HG02678 (cell line): Measurements from ENCODE around the gene STK16.
A peak's percentile ranks its signal among the peaks of the same experiment; 100 is the strongest.
"Not testable (repeated sequence)": the region's sequence is repeated elsewhere in the genome, so short reads cannot be mapped to it uniquely, and the experiment has no call there.

Experiments
- ATAC-seq: cut with Tn5 transposase; IDR thresholded peaks from one replicate; pipeline ENCODE4 v1.9.1; 2021; ENCODE audit warnings: mild to moderate bottlenecking, moderate library complexity; ENCODE audit not compliant: unreplicated experiment

The STK16 gene, protein sequence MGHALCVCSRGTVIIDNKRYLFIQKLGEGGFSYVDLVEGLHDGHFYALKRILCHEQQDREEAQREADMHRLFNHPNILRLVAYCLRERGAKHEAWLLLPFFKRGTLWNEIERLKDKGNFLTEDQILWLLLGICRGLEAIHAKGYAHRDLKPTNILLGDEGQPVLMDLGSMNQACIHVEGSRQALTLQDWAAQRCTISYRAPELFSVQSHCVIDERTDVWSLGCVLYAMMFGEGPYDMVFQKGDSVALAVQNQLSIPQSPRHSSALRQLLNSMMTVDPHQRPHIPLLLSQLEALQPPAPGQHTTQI

DNA sequence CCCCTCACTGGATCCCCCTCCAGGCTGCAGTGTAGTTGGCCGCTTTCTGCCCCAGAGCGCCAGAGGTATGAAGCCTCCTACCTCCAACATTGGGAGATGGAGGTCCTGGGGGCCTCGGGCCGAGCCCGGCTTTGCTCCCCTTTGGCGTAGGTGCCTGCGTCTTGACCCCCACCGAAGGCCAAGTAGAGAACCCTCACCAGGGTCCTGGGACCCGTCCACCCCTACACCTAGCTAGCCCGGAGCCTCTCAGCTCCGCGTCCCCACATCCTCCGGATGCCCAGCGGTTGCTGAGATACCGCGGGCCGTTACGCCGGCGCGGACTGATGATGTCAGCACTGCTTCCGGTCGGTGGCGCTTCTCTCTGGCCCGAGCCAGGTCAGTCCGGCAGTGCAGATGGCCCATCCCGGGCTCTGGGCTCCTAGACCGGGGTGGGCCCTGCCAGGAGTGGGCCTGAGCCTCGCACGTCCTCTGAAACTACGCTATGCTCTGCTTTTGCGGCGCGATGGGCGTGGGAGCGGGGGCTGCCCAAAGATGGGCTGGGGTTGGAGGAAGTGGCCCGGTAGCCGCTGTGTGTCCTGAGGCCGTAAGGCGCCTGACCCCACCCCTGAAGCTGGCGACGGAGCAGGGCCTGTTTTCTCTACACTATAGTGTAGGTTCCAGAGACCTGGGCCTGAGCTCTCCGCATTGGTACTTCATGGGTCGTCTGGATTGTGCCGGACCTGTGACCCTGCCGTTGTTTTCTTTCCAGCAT is at the start of gene STK16, which contains the start of gene GLB1L:
Gene STK16, plus strand, starts transcription at position 332 of the 751 bp plus-strand sequence. CDS start 521 bp downstream, outside the sequence.
Gene GLB1L, minus strand, starts transcription at position 297 of the 751 bp plus-strand sequence. CDS start 1,871 bp downstream, outside the sequence.
- ATAC-seq = peak; percentile 67

DNA sequence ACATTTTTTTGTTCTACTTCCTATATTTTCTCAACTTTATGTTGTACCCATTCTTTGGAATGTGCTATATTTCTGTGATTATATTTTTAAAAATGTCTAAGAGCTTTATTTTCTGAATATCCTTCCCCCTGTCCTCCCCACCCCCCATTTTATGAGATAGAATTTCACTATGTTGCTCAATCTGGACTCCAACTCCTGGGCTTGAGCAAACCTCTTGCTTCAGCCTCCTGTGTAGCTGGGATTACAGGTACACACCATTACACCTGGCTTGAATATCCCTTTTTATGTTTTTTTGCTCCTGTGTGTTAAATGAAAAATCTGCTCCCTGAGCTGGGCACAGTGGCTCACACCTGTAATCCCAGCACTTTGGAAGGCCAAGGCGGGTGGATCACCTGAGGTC is 47.9 kb upstream of the STK16 start:
- ATAC-seq = no peak

DNA sequence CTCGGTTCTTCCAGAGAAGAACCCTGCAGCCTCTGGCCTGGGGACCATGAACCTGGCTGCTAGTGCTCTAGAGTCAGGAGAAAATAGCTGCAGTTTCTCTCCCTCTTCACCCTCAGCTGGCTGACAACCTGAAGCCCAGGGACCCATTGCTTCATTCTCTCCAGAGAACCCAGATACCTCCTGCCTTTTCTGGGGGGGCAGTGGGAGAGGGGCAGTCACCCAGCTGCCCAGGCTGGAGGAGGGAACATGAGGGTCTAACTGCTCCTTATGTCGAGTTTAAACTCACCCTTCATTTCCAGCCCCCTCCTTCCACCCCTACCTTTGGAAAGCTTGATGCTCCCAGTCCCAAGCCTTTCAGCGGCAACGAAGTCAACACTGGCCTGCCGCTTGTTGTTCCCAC is 46.3 kb upstream of the STK16 start:
- no peak for ATAC-seq

DNA sequence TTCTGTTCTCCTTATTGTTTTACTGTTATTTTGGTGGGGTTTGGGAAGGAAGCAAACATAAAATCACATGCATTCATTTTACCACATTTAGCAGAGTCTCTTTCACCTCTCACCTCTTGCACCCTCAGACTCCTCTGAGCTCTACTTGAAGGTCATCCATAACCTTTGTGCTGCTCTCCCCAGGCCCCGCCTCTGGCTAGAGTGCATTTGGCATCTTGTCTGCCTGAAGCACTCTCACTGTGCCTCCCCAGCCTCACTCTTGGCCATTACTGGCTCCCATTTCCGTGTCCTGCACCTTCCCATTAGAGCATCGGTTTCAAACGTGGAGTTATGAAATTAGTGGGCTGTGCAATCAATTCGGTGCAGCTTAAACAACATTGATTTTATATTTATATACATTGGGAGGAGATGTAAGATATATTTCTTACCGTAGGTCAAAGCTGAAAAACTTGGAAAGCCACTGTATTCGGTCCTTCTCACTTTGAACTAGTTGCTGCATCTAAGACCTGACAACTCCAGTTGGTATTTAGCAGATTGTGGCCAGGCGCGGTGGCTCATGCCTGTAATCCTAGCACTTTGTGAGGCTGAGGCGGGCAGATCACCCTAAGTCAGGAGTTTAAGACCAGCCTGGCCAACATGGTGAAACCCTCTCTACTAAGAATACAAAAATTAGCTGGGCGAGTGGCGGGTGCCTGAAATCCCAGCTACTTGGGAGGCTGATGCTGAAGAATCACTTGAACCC is 45.6 kb upstream of the STK16 start:
- no peak for ATAC-seq

DNA sequence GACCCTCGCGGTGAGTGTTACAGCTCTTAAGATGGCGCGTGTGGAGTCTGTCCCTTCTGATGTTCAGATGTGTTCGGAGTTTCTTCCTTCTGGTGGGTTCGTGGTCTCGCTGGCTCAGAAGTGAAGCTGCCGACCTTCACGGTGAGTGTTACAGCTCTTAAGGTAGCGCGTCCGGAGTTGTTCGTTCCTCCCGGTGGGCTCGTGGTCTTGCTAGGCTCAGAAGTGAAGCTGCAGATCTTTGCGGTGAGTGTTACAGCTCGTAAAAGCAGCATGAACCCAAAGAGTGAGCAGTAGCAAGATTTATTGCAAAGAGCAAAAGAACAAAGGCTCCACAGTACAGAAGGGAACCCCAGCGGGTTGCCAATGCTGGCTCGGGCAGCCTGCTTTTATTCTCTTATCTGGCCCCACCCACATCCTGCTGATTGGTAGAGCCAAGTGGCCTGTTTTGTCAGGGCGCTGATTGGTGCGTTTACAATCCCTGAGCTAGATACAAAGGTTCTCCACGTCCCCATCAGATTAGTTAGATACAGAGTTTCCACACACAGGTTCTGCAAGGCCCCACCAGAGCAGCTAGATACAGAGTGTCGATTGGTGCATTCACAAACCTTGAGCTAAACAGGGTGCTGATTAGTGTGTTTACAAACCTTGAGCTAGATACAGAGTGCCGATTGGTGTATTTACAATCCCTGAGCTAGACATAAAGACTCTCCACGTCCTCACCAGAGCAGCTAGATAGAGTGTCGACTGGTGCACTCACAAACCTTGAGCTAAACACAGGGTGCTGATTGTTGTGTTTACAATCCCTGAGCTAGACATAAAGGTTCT is 44.6 kb upstream of the STK16 start:
- ATAC-seq = not testable (repeated sequence)

DNA sequence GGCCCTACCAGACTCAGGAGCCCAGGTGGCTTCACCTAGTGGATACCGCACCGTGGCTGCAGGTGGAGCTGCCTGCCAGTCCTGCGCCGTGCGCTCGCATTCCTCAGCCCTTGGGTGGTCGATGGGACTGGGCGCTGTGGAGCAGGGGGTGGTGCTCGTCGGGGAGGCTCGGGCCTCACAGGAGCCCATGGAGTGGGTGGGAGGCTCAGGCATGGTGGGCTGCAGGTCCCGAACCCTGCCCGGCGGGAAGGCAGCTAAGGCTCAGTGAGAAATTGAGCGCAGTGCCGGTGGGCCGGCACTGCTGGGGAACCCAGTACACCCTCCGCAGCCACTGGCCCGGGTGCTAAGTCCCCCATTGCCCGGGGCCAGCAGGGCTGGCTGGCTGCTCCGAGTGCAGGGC is 43.9 kb upstream of the STK16 start:
- not testable (repeated sequence) for ATAC-seq

DNA sequence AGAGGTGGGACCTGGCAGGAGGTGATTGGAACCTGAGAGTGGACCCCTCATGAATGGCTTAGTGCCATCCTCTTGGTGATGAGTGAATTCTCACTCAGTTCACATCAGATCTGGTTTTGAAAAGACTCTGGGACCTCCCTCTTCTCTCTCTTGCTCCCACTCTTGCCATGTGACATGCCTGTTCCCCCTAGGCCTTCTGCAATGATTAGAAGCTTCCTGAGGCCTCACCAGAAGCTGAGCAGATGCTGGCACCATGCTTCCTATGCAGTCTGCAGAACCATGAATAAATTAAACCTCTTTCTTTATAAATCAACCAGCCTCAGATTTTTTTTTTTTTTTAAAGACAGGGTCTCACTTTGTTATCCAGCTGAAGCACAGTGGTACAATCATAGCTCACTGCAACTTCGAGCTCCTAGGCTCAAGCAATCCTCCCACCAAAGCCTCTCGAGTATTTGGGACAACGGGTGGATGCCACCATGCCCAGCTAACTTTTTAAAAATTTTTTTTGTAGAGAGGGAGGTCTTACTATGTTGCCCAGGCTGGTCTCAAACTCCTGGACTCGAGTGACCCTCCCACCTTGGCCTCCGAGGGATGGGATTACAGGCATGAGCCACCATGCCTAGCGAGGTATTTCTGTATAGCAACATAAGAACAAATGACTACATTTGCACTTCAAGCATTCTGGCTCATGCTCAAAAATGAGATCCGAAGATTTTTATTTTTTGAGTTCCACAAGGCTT is 40.7 kb upstream of the STK16 start:
- no peak for ATAC-seq

DNA sequence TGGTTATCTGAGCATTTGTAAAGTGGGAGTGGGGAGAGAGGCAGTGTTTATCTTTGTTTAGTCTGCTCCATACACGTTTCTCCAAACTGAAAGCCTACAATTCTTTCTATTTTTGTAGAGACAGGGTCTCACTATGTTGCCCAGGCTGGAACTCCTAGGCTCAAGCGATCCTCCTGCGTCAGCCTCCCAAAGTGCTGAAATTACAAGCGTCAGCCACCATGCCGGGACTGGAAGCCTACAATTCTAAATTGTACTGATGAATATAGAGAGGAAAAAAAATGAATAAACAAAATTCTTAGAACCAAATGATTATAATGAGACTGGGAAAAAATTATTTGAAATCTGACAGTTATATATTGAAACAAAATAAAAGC is 40.1 kb upstream of the STK16 start:
- no peak for ATAC-seq

DNA sequence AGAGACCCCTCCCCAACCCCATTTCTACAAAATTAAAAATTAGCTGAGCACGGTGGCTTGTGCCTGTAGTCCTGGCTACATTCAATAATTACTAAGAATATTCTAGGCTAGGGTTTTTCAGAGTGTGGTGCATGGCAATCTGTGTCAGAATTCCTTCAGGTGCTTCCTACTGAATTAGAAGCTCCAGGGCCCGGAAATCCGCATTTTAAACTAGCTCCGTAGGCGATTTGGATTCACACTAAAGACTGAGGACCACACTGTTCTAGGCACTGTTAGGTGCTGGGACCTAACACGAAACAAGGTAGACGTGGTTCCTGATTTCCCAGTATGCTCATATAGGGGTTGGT is 39.3 kb upstream of the STK16 start:
- no peak for ATAC-seq

DNA sequence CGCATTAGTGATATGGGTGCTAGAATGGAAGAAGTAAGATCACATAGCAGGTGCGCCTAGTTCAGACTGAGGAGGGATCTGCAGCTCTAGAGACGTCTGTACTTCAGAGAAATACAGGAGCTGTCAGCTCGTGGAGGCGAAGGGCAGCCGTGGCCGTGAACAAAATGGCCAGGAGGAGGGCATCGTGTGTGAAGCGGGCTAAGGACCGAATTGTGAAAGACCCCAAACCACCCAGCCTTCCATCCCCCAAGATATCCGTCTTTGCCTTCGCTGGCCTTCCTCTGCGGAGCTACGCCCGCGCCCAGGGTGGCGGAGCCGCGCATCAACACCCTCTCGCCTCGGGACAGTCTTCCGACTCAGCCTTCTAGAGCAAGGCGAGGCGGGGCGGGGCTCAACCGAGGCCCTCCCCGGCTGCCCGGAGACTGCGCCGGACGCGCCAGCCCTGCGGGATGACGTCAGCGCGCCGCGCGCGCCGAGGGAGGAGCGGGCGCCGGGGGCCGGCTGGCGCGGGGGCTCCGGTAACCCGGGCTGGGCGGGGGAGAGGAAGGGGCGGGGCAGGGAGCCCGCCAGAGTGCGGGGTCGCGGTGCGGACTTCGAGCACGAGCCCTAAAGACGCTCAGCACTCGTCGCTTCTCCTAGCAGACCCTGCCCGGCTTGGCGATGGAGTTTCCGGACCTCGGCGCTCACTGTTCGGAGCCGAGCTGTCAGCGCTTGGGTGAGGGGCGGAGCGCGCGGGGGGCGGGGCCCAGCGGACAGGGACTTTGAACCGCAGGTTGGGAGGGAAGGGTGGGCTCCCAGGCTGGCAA is 38.7 kb upstream of the STK16 start, which contains the start of gene ZFAND2B:
Gene ZFAND2B, plus strand, starts transcription at position 455 of the 806 bp plus-strand sequence. Its CDS starts 206 bp downstream, at position 661.
- peak; percentile 97 for ATAC-seq

DNA sequence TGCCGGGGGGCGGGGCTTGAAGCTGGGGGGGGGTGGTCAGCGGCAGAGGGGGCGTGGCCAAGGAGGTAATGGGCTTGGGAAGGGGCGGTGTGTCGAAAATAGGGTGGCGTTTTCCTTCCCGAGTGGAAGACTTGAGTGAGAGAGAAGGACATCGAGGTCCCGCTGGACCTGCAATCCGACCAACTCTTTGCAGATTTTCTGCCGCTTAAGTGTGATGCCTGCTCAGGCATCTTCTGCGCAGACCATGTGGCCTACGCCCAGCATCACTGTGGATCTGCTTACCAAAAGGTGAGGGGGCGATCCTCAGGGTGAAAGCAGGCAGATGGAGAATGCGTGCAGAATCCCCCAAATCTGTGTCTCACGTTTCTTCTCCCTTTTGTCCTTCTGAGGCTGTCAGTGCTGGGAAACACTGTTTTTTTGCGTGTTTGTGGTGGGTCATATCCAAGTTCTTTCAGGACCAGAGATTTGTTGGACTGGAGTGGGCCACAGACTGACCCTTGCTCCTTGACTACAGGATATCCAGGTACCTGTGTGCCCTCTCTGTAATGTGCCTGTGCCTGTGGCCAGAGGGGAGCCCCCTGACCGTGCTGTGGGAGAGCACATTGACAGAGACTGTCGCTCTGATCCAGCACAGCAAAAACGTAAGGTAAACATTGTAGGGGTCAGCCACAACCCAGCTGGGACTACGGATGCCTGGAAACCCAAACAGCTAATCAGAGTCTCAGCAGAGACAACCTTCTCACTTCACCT is 38.0 kb upstream of the STK16 start:
- no peak for ATAC-seq

DNA sequence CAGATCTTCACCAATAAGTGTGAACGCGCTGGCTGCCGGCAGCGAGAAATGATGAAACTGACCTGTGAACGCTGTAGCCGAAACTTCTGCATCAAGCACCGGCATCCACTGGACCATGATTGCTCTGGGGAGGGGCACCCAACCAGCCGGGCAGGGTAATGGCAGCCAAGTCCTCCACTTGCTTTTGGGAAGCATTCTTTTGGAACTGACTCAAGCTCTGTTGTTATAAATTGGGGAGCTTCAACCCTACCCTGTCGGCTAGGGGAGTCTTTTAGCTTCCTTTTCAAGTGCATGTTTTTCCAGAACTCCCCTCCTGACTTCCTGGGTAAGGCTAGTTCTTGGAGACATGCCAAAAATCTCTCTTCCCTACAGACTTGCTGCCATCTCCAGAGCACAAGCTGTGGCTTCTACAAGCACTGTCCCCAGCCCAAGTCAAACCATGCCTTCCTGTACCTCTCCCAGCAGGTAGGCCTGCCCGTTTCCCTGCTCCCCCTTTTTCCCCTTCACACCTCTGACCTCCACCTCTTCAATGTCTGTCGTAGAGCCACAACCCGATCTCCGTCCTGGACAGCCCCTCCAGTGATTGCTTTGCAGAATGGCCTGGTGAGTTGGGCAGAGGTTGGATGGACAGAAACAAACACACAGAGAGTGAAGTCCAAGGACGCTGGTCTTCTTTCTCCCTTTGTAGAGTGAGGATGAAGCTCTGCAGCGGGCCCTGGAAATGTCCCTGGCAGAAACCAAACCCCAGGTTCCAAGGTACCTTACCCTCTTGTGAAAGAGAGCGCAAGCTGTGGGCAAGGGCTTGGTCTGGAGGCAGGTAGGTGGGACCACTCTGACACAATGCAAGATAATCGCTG is 37.2 kb upstream of the STK16 start:
- no peak for ATAC-seq

DNA sequence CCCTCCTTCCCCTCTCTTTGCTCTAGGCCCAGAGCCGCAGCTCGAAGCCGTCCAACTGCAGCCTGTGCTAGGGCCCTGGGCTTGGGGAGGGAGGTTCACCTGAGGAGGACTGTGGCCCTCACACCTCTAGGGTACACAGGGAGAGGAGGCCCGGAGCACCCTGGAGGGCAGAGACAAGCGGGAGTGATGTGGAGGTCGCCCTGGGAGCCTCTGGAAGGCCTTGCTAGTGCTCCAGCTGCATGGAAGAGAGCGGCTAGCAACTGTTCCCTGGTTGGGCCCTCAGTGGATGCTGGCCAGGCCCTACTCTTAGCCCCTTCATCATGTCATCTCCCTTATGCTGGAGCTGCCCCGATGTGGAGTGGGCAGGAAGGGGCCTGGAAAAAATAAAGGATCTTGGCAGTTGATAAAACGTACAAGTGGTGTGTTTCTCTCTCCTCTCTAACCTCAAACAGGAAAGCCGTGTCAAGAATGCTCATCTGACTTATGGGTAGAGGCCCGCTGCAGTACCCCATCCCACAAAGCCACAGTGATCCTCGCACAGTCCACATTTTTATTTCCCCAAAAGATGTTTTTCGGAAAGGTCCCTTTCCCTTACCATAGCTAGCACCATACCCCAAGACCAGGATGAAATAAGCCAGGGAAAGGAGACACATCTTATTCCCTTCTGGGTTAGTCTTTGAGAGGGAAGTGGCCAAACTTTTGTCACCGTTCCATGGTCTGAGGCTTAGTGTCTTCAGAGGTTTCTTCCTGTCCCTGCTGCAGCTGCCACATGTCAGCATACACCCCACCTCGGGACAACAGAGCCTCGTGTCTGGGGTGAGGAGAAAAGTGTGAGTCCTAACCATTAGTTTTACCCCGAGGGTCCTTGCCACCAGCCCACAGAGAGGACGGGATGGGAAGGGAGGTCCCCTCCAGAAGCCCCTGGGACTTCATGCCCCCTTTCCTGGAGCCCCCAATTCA is 35.8 kb upstream of the STK16 start:
- ATAC-seq = no peak

DNA sequence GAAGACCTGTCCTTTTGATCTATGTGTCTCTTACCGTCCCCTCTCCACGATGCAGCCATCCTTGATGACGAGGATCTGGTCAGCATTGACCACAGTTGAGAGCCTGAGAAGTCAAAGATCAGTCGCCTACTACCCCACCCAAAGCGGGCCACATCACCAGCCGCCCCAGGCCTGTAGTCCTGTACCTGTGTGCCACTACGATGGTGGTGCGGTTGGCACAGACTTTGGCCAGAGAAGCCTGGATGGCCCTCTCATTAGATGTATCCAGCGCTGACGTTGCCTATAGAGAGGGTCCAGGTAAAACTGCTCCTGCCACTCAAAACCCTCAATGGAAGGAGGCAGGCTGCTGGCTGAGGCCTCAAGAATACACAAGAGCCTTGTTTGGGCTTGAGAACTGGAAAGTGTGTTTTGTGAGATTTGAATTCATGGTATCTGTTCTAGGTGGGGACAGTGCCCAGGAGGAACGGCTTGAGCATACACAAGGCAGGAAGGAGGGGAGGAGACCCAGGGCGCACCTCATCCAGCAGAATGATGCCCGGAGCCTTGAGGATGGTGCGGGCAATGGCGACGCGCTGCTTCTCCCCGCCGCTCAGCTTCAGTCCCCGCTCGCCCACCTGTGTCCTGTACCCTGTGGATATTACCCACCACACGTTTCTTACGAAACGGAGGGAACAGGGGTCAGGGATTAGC is 34.9 kb upstream of the STK16 start:
- ATAC-seq = no peak

DNA sequence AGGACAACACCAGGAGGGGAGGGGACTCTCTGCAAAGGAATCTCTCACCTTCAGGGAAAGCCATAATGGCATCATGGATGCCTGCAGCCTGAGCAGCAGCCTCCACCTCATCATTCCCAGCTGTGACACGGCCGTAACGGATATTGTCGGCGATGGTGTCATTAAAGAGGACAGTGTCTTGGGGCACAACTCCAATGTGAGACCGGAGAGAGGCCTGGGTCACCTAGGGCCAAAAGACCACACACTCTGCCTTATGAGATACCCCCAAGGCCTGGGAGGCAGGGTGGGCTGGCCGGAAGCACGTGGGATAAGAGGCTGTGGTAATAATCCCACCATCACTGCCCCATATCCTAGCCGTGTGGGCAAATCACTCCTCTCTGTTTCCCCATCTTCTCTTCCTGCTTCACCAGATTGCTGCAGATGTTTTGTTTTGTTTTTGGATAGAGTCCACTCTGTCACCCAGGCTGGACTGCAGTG is 34.4 kb upstream of the STK16 start:
- ATAC-seq = no peak

DNA sequence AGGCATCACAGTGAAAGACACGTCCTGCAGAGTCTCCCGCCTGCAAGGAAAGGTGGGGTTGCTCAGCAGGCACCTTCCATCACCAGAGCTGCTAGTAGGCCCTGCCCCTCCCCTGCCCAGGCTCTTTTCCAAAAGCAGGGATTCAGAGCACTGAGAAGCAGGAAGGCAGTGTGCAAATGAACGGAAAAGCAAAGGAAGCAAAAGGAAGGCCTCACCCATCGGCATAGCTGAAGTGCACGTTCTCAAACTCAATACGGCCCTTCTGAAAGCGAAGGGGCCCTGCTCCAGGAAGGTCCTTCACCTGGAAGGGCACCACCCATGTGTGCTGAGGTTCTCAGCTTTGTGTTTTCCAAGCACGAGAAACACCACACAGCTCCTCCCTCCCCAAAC is 32.3 kb upstream of the STK16 start:
- no peak for ATAC-seq
